GM18909 (cell line): ENCODE data around the gene BARHL2.

ENCODE experiments used
- ATAC-seq: cut with Tn5 transposase; IDR thresholded peaks from one replicate; pipeline ENCODE4 v1.9.1; 2021; ENCODE audit warnings: mild to moderate bottlenecking; ENCODE audit not compliant: unreplicated experiment, poor library complexity

The BARHL2 gene

DNA sequence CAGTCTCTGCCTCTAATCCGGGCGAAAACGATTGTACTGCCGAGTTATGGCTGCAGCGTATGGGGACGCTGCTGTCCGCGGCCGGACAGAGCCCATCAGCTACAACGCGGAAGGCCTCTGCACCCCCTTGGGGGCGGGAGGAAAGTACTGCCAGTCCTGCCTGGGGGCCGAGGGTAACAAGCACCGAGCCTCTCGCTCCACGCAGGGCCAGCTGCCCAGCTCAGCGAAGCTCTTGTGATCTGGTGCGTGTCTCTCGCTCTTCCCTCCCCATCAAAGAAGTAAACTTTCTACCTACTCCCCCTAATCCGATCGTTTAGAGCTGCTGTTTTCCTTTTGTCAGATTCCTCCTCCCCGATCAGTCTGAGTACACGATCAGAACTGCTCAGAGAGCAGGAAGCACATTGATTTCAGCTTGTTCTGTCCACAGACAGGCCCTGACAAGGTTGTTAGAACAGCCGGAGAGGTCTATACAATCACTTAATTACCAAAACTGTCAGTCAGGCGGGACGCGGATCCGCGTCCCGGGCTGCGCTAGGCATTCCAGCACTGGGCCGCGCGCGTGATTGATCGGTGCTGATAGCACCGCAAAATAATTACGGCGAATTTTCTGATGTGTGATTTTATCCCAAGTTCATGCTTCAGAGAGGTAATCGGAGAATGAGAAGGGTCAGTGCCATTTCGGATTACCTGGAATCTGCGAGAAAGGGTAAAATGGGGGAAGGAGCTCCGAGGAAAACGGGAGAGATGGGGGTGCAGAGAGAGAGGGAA is 8.7 kb upstream of the BARHL2 start:
- no peak for ATAC-seq

DNA sequence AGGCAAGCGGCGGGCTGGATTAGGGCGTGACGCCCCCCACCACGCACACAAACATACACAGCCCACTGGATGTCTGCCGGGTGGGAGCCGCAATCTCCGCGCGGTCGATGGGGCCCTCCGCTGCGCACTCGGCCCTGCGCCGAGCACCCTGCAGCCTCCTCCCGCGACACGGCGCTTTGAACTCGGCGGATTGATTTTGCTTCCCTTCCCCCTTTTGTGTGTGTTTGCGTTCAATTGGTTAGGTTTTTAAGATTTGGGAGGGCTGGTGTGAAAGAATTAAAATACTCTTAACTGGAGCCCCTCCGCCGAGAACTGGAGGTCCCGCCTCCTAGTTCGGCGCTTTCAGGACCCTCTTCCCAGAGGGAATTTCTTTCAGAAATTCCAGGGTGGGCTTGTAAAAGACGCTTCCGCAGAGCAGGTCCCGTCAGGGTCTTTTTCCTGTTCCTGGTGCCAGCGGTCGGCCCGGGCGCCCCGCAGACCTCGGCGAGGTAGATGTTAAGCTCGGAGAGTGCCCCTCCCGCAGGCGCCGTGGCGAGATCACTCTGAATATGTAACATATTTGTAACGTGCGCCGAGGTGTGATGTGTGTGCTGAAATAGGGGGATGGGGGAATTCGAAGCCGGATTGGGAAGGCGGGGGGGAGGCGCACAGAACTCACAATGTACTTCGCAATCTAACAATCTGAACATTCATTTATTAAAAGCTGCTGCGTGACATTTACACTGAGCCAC is 8.0 kb upstream of the BARHL2 start:
- ATAC-seq, result no peak

DNA sequence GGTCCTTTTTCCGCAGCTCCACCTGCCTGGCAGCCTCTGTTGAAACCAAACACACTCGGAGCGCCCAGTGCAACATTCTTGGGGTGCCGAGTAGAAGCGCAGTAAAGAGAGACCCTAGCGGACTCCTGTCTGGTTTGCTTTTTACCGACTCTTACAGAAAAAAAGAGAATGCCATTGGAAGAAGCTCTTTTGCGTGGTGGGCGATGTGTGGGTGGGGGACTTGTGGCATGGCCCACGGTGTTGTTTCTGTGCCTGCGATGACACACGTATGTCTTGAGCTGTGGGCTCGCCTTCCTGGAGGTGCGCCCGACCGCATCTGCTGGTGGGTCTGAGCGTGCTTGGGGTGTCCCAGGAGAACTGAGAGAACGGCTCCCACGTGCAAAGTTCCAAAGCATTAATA is 7.3 kb upstream of the BARHL2 start:
- ATAC-seq, result no peak

GRCh38 chr1:90723590-90724108 is 6.5 kb upstream of the BARHL2 start:
- no peak for ATAC-seq

DNA sequence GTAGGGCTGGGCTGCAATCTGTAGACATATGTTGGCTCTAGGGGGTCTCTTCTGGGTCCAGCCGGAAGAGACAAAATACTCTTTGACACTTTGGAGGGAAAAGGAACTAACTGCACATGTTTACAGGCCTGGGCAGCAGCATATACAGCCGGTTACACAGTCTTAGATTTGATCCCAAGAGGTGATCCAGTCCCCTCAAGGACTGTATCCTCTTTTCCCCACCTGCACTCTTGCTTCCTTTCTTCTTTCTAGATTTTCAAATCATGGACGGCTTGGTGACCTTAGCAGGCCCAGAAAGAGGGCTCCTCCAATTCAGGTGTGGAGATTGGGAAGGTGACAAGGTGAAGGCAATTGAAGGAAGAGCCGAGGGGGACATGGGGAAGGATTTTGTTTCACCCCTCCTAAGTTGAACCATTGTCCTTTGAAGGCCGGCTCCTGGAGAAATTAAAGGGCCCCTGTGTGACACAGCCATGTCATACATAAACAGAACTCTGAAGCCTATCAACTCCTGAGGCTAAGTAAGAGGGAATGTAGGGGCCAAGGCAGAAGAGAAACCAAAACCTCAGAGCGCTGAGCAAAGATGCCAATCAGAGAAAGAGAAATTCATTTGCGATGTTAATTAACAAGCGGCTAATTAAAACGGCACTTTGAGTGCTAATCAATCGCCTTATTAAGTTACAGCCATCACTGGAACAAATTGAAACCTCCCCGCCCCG is 5.9 kb upstream of the BARHL2 start:
- ATAC-seq, result no peak

- ATAC-seq, result no peak
Observed at GRCh38 chr1:90721210-90722194, 4.4 kb upstream of the BARHL2 start.

DNA sequence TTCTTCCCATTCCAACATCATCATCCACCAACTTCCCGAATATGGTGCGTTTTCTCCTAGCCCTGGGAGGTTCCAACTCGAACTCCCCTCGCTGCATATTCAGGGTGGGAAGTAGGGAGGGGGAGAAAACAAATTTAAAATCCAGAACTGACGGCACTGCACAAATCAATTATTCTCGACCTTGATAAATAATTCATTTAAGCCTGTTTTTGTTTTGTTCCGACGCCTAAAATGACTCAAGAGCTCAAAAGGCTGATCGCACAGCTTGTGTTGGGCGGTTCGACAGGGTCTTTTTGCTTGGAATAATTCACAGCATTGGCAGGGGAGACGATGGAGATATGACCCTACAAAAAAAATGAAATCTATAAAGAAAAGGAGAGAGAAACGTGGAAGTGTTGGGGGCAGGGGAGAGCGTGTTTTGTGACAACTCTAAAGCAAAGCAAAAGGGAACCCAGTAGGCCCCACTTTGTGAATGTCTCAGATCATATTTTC is 3.1 kb upstream of the BARHL2 start:
- ATAC-seq, result no peak

GRCh38 chr1:90719330-90720144 is 2.4 kb upstream of the BARHL2 start:
- ATAC-seq, result no peak

DNA sequence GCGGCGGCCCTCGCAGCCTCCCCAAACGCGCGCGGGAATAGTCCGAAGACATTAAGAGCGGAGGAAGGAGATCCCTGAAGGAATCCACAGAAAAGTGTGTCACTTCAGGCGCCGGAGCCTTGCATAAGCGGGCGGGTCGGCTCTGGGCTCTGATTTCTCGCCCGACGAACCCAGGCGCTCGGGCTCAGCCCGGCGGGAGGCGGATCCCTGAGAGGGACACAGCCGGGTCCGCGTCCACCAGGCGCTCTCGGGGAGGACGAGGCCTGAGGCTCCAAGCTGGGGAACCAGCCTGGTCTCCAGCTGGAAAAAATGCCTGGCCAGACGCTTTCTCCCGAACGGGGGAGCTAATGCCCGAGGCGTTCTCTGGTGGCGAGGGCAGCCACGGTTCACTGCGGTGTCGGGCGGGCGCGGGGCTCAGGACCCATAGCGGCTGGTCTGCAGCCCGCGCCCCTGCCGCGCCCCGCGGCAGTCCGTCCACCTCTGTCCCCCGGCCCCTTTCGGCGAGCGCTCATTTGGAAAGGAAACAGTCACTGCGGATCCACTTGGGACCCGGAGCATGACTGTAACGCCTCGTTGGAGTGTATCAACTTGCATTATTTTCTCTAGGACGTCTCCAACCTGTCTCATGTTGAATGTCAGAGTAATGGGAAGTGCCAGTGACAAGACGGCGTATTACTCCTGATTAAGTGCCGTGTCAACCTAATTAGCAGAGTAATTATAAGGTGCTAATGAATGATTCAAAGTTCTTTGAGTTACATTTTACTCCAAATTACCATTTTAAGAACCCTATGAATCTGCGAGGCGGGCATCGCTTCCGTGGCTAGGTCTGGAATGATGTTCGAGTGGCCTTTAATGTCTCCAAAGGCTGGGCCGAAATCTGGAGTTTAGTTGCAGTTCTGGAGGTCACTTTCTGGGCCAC is 1.6 kb upstream of the BARHL2 start:
- no peak for ATAC-seq

- no peak for ATAC-seq
Observed at GRCh38 chr1:90717665-90718410, 736 bp upstream of the BARHL2 start.

DNA sequence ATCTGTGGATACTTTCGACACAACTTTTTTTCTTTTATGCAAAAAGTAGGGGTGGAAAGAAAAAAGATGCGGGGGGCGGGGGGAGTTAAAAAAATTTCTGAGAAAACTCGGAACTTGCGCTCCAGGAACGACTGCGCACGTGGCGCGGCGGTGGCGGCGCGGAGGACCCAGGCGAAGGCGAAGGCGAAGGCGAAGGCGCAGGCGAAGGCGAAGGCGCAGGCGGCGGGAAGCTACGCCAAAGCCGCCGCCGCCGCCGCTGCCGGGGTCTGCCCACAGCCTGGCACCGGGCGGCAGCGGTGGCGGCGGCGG is 208 bp upstream of the BARHL2 start:
- no peak for ATAC-seq

DNA sequence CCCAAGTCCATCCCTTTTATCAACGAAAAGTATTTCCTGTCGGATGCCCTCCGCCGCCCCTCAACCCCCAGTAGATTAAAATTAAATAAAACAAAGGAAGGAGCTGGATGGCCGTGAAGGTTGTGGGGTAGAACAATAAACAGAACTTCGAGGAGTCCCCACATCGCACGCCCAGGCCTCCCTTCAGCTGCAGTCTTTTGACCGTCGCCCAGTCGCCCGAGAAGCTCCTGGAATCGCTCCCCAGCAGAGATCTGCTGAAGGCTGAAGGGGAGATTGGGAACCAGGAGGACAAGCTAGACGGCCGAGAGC is 905 bp downstream of the BARHL2 start:
- ATAC-seq, result no peak

GRCh38 chr1:90715309-90715708 is 1.8 kb downstream of the BARHL2 start:
- ATAC-seq, result no peak

GRCh38 chr1:90714521-90714951 is 2.6 kb downstream of the BARHL2 start:
- no peak for ATAC-seq

DNA sequence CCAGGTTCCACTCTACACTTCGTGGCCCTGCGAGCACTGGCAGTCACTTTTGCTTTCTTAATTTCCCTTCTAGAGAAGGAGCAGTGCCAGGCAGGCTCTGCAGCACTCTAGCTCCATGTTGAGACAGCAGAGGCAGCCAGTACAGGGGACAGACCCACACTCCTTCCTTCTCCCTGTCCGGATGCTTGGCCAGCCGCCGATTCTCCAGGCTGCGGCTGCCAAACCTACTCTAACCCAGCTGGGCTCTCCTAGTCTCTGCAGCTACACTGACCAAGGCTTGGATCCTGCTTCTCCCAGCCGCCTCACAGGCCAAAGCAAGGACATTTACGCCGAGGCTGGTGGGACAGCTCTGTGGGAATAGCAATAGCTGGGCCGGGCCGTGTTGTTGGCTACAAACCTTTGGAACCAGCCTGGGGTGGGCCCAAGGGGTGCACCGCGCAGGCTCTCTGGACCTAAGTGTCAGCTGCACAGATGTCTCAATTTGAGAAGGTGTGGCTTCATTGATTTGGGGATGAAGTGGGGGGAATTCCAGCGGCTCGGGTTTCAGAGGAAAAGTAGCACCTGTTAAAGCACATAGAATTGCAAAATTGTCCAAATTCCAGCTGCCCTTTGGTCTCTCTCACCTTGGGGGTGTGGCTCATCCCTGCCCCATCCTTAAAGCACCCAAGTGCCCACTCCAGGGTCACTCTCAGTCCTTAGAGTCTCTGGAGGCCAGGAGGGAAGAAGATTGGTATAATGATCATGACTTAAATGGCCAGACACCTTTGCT is 3.2 kb downstream of the BARHL2 start:
- ATAC-seq, result no peak

DNA sequence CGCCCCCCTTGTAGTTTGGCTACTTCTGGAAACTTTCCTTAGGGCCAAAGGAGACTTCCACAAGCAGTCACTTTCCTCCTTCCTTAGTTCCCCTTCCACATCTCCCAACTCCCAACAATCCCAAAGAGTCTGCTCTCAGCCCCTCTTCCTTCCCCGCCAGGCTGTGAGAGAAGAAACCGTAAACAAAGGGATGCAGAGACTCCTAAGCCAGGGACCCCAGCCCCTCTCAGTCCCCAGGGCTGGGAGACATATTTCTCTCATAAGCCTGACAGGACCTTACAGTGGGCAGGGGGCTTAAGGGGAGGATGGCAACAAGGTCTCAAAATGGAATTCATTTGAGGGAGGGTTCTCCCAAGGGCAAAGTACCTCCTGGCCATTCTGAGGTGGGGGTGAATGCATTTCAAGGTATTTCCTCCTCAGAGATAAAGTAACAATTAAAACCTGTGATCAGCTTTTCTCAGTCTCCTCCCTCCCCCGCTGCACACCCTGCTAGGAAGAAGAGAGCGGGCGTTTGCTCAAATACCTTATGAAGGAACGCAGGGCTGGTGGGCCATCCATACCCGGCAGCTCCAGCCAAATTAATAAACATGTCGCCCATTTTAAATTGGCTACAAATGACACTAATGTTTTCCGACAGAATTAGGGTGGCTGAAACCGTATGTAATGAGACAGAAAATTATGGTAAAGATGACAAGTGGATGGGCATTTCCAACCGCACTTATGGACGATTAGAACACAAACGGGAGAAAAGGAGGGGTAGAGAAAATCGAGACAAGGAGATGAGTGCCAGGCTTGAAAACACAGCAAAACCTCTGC is 4.0 kb downstream of the BARHL2 start:
- ATAC-seq, result no peak
